ENCODE measurements around the gene RSBN1.

The RSBN1 gene

GRCh38 chr1:113836534-113836933 is 24.3 kb upstream of the RSBN1 start:
- H3K4me1 Mint-ChIP-seq (ENCODE audit: low read depth), result peaks cover 5% of the 10 kb centered on the region
- H3K4me3 Mint-ChIP-seq, result no peak overlapping the region
- H3K27ac Mint-ChIP-seq, result no peak overlapping the region
- no peaks in the 10 kb centered on the region for H3K9me3 Mint-ChIP-seq (ENCODE audit: low read depth)
- peaks cover 25% of the 10 kb centered on the region for H3K36me3 Mint-ChIP-seq
- no peaks in the 10 kb centered on the region for H3K27me3 Mint-ChIP-seq

GRCh38 chr1:113835686-113836290 is 23.5 kb upstream of the RSBN1 start:
- Mint-ChIP-seq H3K9me3 (ENCODE audit: low read depth) (no peaks in the 10 kb centered on the region), H3K4me1 (ENCODE audit: low read depth) (peaks cover 5% of the 10 kb centered on the region), H3K27me3 (no peaks in the 10 kb centered on the region), H3K27ac (peak overlapping the region; percentile 8), H3K36me3 (peaks cover 21% of the 10 kb centered on the region), H3K4me3 (no peak overlapping the region)

- Mint-ChIP-seq H3K4me3 (no peak overlapping the region), H3K36me3 (peaks cover 18% of the 10 kb centered on the region), H3K9me3 (ENCODE audit: low read depth) (no peaks in the 10 kb centered on the region), H3K4me1 (ENCODE audit: low read depth) (peaks cover 5% of the 10 kb centered on the region), H3K27me3 (no peaks in the 10 kb centered on the region), H3K27ac (no peak overlapping the region)
Measured at GRCh38 chr1:113834716-113835115, 22.4 kb upstream of the RSBN1 start.

- Mint-ChIP-seq H3K4me3 (no peak overlapping the region), H3K36me3 (peaks cover 13% of the 10 kb centered on the region), H3K9me3 (ENCODE audit: low read depth) (no peaks in the 10 kb centered on the region), H3K4me1 (ENCODE audit: low read depth) (no peaks in the 10 kb centered on the region), H3K27me3 (no peaks in the 10 kb centered on the region), H3K27ac (no peak overlapping the region)
Measured at GRCh38 chr1:113830039-113830438, 17.8 kb upstream of the RSBN1 start.

- peaks cover 15% of the 10 kb centered on the region for H3K36me3 Mint-ChIP-seq
- no peak overlapping the region for H3K4me3 Mint-ChIP-seq
- no peak overlapping the region for H3K27ac Mint-ChIP-seq
- H3K4me1 Mint-ChIP-seq (ENCODE audit: low read depth), result no peaks in the 10 kb centered on the region
- no peaks in the 10 kb centered on the region for H3K9me3 Mint-ChIP-seq (ENCODE audit: low read depth)
- H3K27me3 Mint-ChIP-seq, result no peaks in the 10 kb centered on the region
Measured at GRCh38 chr1:113821916-113822315, 9.6 kb upstream of the RSBN1 start.

GRCh38 chr1:113818578-113818977 is 6.3 kb upstream of the RSBN1 start:
- H3K9me3 Mint-ChIP-seq (ENCODE audit: low read depth), result no peaks in the 10 kb centered on the region
- H3K27me3 Mint-ChIP-seq, result no peaks in the 10 kb centered on the region
- H3K36me3 Mint-ChIP-seq, result peaks cover 15% of the 10 kb centered on the region
- no peak overlapping the region for H3K27ac Mint-ChIP-seq
- H3K4me1 Mint-ChIP-seq (ENCODE audit: low read depth), result no peaks in the 10 kb centered on the region
- H3K4me3 Mint-ChIP-seq, result no peak overlapping the region

GRCh38 chr1:113813218-113813617 is 942 bp upstream of the RSBN1 start:
- no peaks in the 10 kb centered on the region for H3K9me3 Mint-ChIP-seq (ENCODE audit: low read depth)
- peak overlapping the region; percentile 90 for H3K27ac Mint-ChIP-seq
- no peaks in the 10 kb centered on the region for H3K27me3 Mint-ChIP-seq
- peaks cover 7% of the 10 kb centered on the region for H3K36me3 Mint-ChIP-seq
- peaks cover 31% of the 10 kb centered on the region for H3K4me1 Mint-ChIP-seq (ENCODE audit: low read depth)
- H3K4me3 Mint-ChIP-seq, result peak overlapping the region; percentile 98

GRCh38 chr1:113812661-113813135 is 422 bp upstream of the RSBN1 start:
- H3K27me3 Mint-ChIP-seq, result no peaks in the 10 kb centered on the region
- no peaks in the 10 kb centered on the region for H3K9me3 Mint-ChIP-seq (ENCODE audit: low read depth)
- peak overlapping the region; percentile 90 for H3K27ac Mint-ChIP-seq
- H3K4me3 Mint-ChIP-seq, result peak overlapping the region; percentile 98
- H3K4me1 Mint-ChIP-seq (ENCODE audit: low read depth), result peaks cover 36% of the 10 kb centered on the region
- peaks cover 7% of the 10 kb centered on the region for H3K36me3 Mint-ChIP-seq

GRCh38 chr1:113811156-113811887 is 954 bp downstream of the RSBN1 start:
- H3K9me3 Mint-ChIP-seq (ENCODE audit: low read depth), result no peaks in the 10 kb centered on the region
- peak overlapping the region; percentile 96 for H3K27ac Mint-ChIP-seq
- H3K36me3 Mint-ChIP-seq, result peaks cover 4% of the 10 kb centered on the region
- no peaks in the 10 kb centered on the region for H3K27me3 Mint-ChIP-seq
- peaks cover 42% of the 10 kb centered on the region for H3K4me1 Mint-ChIP-seq (ENCODE audit: low read depth)
- peak overlapping the region; percentile 98 for H3K4me3 Mint-ChIP-seq

GRCh38 chr1:113809670-113810602 is 2.3 kb downstream of the RSBN1 start:
- Mint-ChIP-seq H3K27me3 (no peaks in the 10 kb centered on the region), H3K27ac (peak overlapping the region; percentile 22), H3K9me3 (ENCODE audit: low read depth) (no peaks in the 10 kb centered on the region), H3K4me1 (ENCODE audit: low read depth) (peaks cover 55% of the 10 kb centered on the region), H3K4me3 (peak overlapping the region; percentile 98), H3K36me3 (peaks cover 7% of the 10 kb centered on the region)

GRCh38 chr1:113808450-113809195 is 3.7 kb downstream of the RSBN1 start:
- Mint-ChIP-seq H3K27me3 (no peaks in the 10 kb centered on the region), H3K9me3 (ENCODE audit: low read depth) (no peaks in the 10 kb centered on the region), H3K4me3 (peak overlapping the region; percentile 70), H3K36me3 (peaks cover 7% of the 10 kb centered on the region), H3K4me1 (ENCODE audit: low read depth) (peaks cover 67% of the 10 kb centered on the region), H3K27ac (peak overlapping the region; percentile 66)

GRCh38 chr1:113805639-113806038 is 6.6 kb downstream of the RSBN1 start:
- peaks cover 84% of the 10 kb centered on the region for H3K4me1 Mint-ChIP-seq (ENCODE audit: low read depth)
- H3K27ac Mint-ChIP-seq, result no peak overlapping the region
- peaks cover 7% of the 10 kb centered on the region for H3K36me3 Mint-ChIP-seq
- H3K27me3 Mint-ChIP-seq, result no peaks in the 10 kb centered on the region
- H3K9me3 Mint-ChIP-seq (ENCODE audit: low read depth), result no peaks in the 10 kb centered on the region
- peak overlapping the region; percentile 35 for H3K4me3 Mint-ChIP-seq

GRCh38 chr1:113805256-113805531 is 7.1 kb downstream of the RSBN1 start:
- Mint-ChIP-seq H3K27ac (no peak overlapping the region), H3K4me1 (ENCODE audit: low read depth) (peaks cover 85% of the 10 kb centered on the region), H3K27me3 (no peaks in the 10 kb centered on the region), H3K36me3 (peaks cover 7% of the 10 kb centered on the region), H3K9me3 (ENCODE audit: low read depth) (no peaks in the 10 kb centered on the region), H3K4me3 (peak overlapping the region; percentile 35)

GRCh38 chr1:113804421-113805255 is 7.6 kb downstream of the RSBN1 start:
- Mint-ChIP-seq H3K27ac (peak overlapping the region; percentile 78), H3K9me3 (ENCODE audit: low read depth) (no peaks in the 10 kb centered on the region), H3K4me1 (ENCODE audit: low read depth) (peaks cover 86% of the 10 kb centered on the region), H3K36me3 (peaks cover 7% of the 10 kb centered on the region), H3K4me3 (peak overlapping the region; percentile 35), H3K27me3 (no peaks in the 10 kb centered on the region)
